Measurements from ENCODE around the gene OR4D10. TPM values are rescaled to one million over a fixed set of nuclear protein-coding genes. Genes with fewer than 3 reads are reported as not detected.

The OR4D10 gene
- total and polyA plus RNA-seq, 2 donors (not counting 3 experiments of a cell fraction or from before 2014, with no cell fraction given), result not detected

DNA sequence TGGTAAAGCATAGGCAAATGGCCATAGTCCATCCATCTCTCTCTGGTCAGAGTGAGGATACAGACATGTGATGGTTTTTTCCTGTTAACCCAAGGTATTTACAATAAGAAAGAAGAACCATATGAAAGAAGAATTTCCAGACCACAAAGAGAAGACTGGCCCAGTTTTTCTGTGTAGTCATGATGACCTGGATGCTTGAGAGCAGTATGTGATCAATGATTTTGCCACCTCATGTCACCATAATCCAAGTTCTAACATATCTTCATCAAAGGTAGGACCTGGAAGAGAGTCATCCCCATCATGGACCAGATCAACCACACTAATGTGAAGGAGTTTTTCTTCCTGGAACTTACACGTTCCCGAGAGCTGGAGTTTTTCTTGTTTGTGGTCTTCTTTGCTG is 16.5 kb upstream of the OR4D10 start, which contains the start of gene OR4D6:
Gene OR4D6, plus strand, starts transcription at position 301 of the 400 bp plus-strand sequence. Its CDS starts 0 bp downstream, at position 301.
- H3K36me3 ChIP-seq (ENCODE audit: control insufficient read depth in 2 of 2, extremely low read depth in 1 of 2, insufficient read depth in 2 of 2, low read length in 2 of 2), result no peaks in the 10 kb centered on the region
- intact Hi-C loops (cut with micrococcal nuclease), result no loop called here
- ChIA-PET CTCF (no interaction called here), POLR2A (no interaction called here)
- DNase-seq (ENCODE audit: low read depth, low spot score), result no peak
- no peaks in the 10 kb centered on the region for H3K27me3 ChIP-seq (ENCODE audit: control insufficient read depth in 2 of 2, insufficient read depth in 2 of 2, low read length in 2 of 2)
- H3K4me3 ChIP-seq (replicated peaks in 1 of 3; ENCODE audit: insufficient read depth in 1 of 3, low read depth in 1 of 3, low read length in 3 of 3), result no peak within 1 kb of the TSS
- dilution Hi-C loops (cut with MboI; ENCODE audit: extremely low pct_ligation_motif_present, low sequenced_read_pairs), result no loop called here
- no peak within 1 kb of the TSS for H3K9ac ChIP-seq (replicated peaks; ENCODE audit: extremely low read depth, insufficient read depth, low read length)
- H3K4me1 ChIP-seq (ENCODE audit: control insufficient read depth, extremely low read depth, insufficient read depth, low read length), result no peaks in the 10 kb centered on the region
- no peak for FAIRE-seq
- no peak within 1 kb of the TSS for H3K27ac ChIP-seq (ENCODE audit: insufficient read depth, low read depth, low read length)
- no peak within 1 kb of the TSS for H3K4me2 ChIP-seq (ENCODE audit: insufficient read depth, low read length)
- H2AFZ ChIP-seq (ENCODE audit: low read depth, low read length), result no peak within 1 kb of the TSS
- H3K79me2 ChIP-seq (ENCODE audit: control insufficient read depth, insufficient read depth, low read length), result no peaks in the 10 kb centered on the region
- no peaks in the 10 kb centered on the region for H3K9me1 ChIP-seq (replicated peaks; ENCODE audit: control insufficient read depth, extremely low read depth, insufficient read depth, low read length)
- no TSS peak for BruUV-seq (replicated peaks)
- no peaks in the 10 kb centered on the region for H3K9me3 ChIP-seq (replicated peaks; ENCODE audit: control insufficient read depth, insufficient read depth, low read length)
- TF ChIP-seq, protein P1, sequence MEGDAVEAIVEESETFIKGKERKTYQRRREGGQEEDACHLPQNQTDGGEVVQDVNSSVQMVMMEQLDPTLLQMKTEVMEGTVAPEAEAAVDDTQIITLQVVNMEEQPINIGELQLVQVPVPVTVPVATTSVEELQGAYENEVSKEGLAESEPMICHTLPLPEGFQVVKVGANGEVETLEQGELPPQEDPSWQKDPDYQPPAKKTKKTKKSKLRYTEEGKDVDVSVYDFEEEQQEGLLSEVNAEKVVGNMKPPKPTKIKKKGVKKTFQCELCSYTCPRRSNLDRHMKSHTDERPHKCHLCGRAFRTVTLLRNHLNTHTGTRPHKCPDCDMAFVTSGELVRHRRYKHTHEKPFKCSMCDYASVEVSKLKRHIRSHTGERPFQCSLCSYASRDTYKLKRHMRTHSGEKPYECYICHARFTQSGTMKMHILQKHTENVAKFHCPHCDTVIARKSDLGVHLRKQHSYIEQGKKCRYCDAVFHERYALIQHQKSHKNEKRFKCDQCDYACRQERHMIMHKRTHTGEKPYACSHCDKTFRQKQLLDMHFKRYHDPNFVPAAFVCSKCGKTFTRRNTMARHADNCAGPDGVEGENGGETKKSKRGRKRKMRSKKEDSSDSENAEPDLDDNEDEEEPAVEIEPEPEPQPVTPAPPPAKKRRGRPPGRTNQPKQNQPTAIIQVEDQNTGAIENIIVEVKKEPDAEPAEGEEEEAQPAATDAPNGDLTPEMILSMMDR (IDR thresholded peaks at IDR 0.05; ENCODE audit: extremely low read depth in 1 of 2, insufficient read depth in 1 of 2, low read depth in 1 of 2, low read length in 2 of 2), result no peak
- no peak for TF ChIP-seq POLR2AphosphoS5 (IDR thresholded peaks at IDR 0.05; ENCODE audit: insufficient read depth, low read depth, low read length)
- H4K20me1 ChIP-seq (replicated peaks; ENCODE audit: control insufficient read depth, extremely low read depth, insufficient read depth, low read length), result no peaks in the 10 kb centered on the region

DNA sequence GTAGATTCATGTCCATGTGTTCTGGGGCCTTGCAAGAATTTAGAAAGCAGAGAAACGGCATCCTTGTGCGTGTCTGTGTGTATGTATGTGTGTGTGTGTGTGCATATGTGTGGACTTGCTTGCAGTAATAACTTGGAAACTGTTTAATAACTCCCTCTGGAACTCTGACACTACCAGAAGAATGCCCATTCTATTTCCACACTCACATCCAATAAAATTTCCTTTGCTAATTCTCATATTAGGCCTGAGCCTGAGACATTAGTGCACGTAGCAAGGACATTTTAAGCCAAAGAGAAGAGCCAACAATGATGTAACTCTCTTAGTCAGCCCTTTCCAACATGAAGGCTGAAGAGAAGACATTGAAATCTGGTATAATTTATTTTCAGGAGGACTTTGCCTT is 13.2 kb upstream of the OR4D10 start:
- Histone ChIP-seq H3K9ac (replicated peaks; ENCODE audit: extremely low read depth, insufficient read depth, low read length) (no peak overlapping the region), H3K79me2 (ENCODE audit: control insufficient read depth, insufficient read depth, low read length) (no peaks in the 10 kb centered on the region), H3K9me1 (replicated peaks; ENCODE audit: control insufficient read depth, extremely low read depth, insufficient read depth, low read length) (no peaks in the 10 kb centered on the region), H3K4me2 (ENCODE audit: insufficient read depth, low read length) (no peak overlapping the region), H3K36me3 (ENCODE audit: control insufficient read depth in 2 of 2, extremely low read depth in 1 of 2, insufficient read depth in 2 of 2, low read length in 2 of 2) (no peaks in the 10 kb centered on the region), H3K27ac (ENCODE audit: insufficient read depth, low read depth, low read length) (no peak overlapping the region), H3K4me3 (replicated peaks in 1 of 3; ENCODE audit: insufficient read depth in 1 of 3, low read depth in 1 of 3, low read length in 3 of 3) (no peak overlapping the region), H3K9me3 (replicated peaks; ENCODE audit: control insufficient read depth, insufficient read depth, low read length) (no peaks in the 10 kb centered on the region), H3K27me3 (ENCODE audit: control insufficient read depth in 2 of 2, insufficient read depth in 2 of 2, low read length in 2 of 2) (no peaks in the 10 kb centered on the region), H4K20me1 (replicated peaks; ENCODE audit: control insufficient read depth, extremely low read depth, insufficient read depth, low read length) (no peaks in the 10 kb centered on the region), H3K4me1 (ENCODE audit: control insufficient read depth, extremely low read depth, insufficient read depth, low read length) (peaks cover 7% of the 10 kb centered on the region), H2AFZ (ENCODE audit: low read depth, low read length) (no peak overlapping the region)
- ChIA-PET CTCF (no interaction called here), POLR2A (no interaction called here)
- dilution Hi-C loops (cut with MboI; ENCODE audit: extremely low pct_ligation_motif_present, low sequenced_read_pairs), result no loop called here
- no peak for TF ChIP-seq EZH2 (IDR thresholded peaks at IDR 0.05; ENCODE audit: borderline replicate concordance, low read depth, low read length, severe bottlenecking)
- no peak for TF ChIP-seq FOS (IDR thresholded peaks at IDR 0.05; ENCODE audit: borderline replicate concordance, insufficient read depth, low read length)
- no TSS peak for BruUV-seq (replicated peaks)
- DNase-seq (ENCODE audit: low read depth, low spot score) (no peak), FAIRE-seq (no peak)
- intact Hi-C loops (cut with micrococcal nuclease), result loop anchor here (2.0 kb wide), 1 partner anchor 27 kb away; no protein-coding TSS in a partner anchor

Data from endothelial cell of umbilical vein (primary cell).